Hematopoietic multipotent progenitor cell treated with erythropoietin and hydrocortisone succinate and interleukin-3 and kit ligand, for 17 days (in vitro differentiated cells): Measurements from ENCODE around the gene PIGP.
"Not testable (repeated sequence)": the region's sequence is repeated elsewhere in the genome, so short reads cannot be mapped to it uniquely, and the experiment has no call there.

ENCODE experiments used
- DNase-seq: peaks from one replicate; pipeline ENCODE4 v3.0.0-alpha.2; 2015; ENCODE audit warnings: low spot score

Gene PIGP

DNA sequence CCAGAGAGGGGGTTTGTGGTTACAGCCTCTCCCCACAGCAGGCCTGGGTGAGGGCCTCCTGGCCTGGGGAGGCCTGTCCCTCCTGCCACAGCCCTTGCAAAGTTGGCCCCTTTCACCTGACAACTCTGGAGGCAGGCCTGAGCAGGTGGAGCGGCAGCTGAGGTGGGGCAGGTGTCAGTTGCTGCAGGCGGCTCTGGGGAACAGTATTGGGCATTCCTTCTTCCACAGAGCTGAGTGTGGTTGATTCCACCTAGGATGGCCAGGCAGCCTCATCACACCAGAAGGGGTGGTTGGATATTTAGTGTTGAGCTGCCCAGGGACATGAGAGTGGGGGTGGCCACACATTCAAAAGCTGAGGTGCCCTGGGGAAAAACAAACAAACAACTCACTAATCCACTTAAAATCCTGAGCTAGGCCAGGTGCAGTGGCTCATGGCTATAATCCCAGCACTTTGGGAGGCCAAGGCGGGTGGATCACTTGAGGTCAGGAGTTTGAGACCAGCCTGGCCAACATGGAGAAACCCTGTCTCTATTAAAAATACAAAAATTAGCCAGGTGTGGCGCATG lies 31.1 kb downstream of the PIGP start:
- DNase-seq = no peak

DNA sequence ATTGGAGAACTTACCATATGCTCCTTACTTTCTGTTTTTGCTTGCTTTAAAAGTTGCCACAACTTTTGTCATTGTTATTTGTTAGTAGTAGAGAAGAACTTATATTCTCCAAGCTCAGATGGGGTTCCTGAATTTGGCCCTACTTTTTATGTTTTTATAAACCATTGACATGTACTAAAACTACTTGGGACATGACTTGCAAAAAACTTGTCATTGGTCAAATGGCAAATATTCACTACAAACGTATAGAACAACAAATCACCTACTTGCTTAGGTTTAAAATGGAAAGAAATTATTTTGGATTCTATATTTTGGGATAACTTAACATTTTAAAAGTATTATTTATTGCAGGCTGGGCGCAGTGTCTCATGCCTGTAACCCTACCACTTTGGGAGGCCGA lies 32.7 kb downstream of the PIGP start:
- DNase-seq = no peak

DNA sequence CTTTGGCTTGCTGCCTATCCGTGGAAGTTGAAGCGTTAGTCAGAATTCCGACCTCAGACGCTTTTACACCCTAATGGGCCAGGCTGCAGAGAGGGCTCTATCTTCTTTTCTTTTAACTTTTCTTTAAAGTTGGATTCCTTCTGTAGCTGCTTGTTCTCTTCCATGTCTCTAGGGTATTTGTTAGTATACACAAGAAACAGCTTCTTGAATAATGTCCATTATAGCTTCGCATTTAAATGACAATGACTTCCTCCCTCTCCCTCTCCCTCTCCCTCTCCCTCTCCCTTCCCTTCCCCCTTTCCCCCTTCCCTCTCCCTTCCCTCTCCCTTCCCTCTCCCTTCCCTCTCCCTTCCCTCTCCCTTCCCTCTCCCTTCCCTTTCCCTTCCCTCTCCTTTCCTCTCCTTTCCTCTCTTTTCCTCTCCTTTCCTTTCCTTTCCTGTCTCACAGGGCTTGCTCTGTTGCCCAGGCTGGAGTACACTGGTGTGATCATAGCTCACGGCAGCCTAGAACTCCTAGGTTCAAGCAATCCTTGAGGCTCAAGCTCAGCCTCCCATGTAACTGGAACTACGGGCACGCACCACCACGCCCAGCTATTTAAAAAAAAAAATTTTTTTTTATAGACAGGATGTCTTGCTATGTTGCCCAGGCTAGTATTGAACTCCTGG lies 33.3 kb downstream of the PIGP start:
- DNase-seq = no peak

DNA sequence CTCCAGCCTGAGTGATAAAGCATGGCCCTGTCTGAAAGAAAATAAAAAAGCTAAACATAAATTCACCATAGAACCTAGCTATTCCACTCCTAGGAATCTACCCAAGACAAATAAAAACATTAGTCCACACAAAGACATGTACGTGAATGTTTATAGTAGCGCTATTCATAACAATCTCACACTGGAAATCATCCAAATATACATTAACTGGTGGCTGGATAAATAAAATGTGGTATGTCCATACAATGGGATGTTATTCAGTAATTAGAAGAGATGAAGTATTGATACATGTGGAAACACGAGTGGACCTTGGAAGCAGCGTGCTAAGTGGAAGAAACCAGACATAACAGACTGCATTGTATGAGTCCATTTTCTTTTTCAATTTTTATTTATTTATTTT lies 36.7 kb downstream of the PIGP start:
- DNase-seq = no peak

DNA sequence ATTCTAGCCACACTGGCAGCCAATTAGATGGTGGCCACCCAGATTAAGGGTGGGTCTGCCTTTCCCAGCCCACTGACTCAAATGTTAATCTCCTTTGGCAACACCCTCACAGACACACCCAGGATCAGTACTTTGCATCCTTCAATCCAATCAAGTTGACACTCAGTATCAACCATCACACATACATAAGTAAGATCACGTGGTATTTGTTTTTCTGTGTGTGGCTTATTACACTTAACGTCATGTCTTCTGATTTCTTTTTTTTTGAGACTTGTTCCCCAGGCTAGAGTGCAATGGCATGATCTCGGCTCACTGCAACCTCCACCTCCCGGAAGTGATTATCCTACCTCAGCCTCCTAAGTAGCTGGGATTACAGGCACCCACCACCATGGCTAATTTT lies 38.5 kb downstream of the PIGP start:
- DNase-seq = not testable (repeated sequence)

DNA sequence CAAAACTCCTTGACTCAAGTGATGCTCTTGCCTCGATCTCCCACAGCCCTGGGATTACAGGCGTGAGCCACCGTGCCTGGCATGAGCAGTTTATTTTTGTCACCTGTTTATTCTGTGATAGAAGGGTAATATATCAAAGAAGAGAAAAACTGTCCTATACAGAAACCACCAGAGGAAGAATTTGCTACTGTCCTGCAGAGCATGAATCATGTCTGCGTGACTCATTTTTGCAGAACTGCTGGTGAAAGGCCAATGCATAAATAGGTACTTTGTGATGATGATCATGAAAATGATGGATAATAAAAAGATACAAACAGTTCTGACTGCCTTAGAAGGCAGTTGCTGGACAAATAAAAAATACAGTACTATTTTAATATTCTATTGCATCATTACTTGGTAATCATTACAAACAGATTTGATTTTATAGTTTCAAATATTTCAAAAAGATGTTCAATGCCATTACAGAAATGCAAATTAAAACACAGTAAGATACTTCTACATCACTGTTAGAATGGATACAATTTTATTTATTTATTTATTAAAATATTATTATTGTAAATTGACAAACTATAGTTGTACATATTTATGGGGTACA lies 39.9 kb downstream of the PIGP start:
- no peak for DNase-seq

- DNase-seq = no peak
These were observed 40.6 kb downstream of the PIGP start for GRCh38 chr21:37032293-37032692.

- DNase-seq = no peak
These were observed 42.0 kb downstream of the PIGP start for GRCh38 chr21:37030864-37031263.

GRCh38 chr21:37028570-37028969 lies 44.3 kb downstream of the PIGP start:
- DNase-seq = no peak

GRCh38 chr21:37026499-37026898 lies 46.4 kb downstream of the PIGP start:
- DNase-seq = no peak

DNA sequence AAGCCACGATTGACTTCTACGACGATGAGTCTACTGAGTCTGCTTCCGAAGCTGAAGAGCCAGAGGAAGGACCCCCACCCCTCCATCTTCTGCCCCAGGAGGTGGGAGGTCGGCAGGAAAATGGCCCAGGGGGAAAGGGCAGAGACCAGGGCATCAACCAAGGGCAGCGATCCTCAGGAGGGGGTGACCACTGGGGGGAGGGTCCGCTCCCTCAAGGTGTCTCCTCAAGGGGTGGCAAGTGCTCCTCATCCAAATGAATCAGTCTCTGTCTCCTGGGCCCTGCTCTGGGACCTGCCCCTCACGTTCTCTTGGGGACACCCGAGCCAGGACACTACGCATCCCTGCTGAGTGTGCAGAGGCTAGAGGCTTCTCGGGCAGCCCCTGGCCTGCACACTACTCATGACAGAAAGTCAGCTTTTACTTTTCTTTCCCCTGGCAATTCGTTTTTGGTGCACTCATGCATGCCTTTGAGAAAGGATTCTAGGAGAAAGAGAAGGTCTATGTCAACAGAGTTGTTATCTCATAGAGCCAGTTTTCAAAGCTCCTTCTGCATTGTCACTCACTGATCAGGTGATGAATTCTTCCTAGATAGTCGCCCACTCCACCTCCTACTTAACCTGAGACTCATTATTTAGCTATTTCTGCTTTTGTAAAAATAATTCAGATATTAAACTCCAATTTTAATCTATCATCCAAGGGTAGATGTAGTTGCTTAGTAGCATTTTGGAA lies 54.8 kb downstream of the PIGP start:
- no peak for DNase-seq
